Activated T-cell treated with anti-CD3 and anti-CD28 coated beads, Interleukin-2, amount 50 U/mL, for 72 hours (primary cell): ENCODE data around the gene NGDN. TPM values are rescaled to one million over a fixed set of nuclear protein-coding genes. Genes with fewer than 3 reads are reported as not detected.
"Not testable (repeated sequence)": the region's sequence is repeated elsewhere in the genome, so short reads cannot be mapped to it uniquely, and the experiment has no call there.

Experiments
- ATAC-seq, 2 donors: fragments of 150-1000 bp; cut with Tn5 transposase; replicated peaks in 1 of 2; 2 replicates each; pipeline ENCODE4 v1.10.0; 2021; ENCODE audit warnings: moderate library complexity in 2 of 2, mild to moderate bottlenecking in 1 of 2
- DNase-seq, 2 donors: peaks; one replicate each; pipeline ENCODE4 v3.0.0; 2021 to 2022; ENCODE audit warnings: mixed read lengths in 1 of 2
- H3K27ac Mint-ChIP-seq: one replicate; pipeline ENCODE4 v1.8.0; 2022; ENCODE audit warnings: mild to moderate bottlenecking, moderate library complexity, mixed read lengths
- H3K27me3 Mint-ChIP-seq: one replicate; pipeline ENCODE4 v1.8.0; 2022; ENCODE audit warnings: low read depth, mixed read lengths
- H3K36me3 Mint-ChIP-seq, 2 donors: one replicate each; pipeline ENCODE4 v1.8.0; 2022; ENCODE audit warnings: mixed read lengths in 2 of 2, mild to moderate bottlenecking in 1 of 2; ENCODE audit not compliant: insufficient read depth in 2 of 2
- H3K4me1 Mint-ChIP-seq: one replicate; pipeline ENCODE4 v1.8.0; 2022; ENCODE audit warnings: low read depth, mixed read lengths
- H3K4me3 Mint-ChIP-seq, 2 donors: one replicate each; pipeline ENCODE4 v1.8.0; 2022; ENCODE audit warnings: mild to moderate bottlenecking in 2 of 2, mixed read lengths in 2 of 2, moderate library complexity in 2 of 2
- H3K9me3 Mint-ChIP-seq, 2 donors: one replicate each; pipeline ENCODE4 v1.8.0; 2022; ENCODE audit warnings: mixed read lengths in 2 of 2
- total RNA-seq, 2 donors: library from RNA; stranded (reverse); gene quantifications; one replicate each; pipeline ENCODE4 v1.2.3, GENCODE V29; 2022

The NGDN gene, protein sequence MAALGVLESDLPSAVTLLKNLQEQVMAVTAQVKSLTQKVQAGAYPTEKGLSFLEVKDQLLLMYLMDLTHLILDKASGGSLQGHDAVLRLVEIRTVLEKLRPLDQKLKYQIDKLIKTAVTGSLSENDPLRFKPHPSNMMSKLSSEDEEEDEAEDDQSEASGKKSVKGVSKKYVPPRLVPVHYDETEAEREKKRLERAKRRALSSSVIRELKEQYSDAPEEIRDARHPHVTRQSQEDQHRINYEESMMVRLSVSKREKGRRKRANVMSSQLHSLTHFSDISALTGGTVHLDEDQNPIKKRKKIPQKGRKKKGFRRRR
- 10 to 100 TPM; 71.0 to 77.6 TPM for total RNA-seq

DNA sequence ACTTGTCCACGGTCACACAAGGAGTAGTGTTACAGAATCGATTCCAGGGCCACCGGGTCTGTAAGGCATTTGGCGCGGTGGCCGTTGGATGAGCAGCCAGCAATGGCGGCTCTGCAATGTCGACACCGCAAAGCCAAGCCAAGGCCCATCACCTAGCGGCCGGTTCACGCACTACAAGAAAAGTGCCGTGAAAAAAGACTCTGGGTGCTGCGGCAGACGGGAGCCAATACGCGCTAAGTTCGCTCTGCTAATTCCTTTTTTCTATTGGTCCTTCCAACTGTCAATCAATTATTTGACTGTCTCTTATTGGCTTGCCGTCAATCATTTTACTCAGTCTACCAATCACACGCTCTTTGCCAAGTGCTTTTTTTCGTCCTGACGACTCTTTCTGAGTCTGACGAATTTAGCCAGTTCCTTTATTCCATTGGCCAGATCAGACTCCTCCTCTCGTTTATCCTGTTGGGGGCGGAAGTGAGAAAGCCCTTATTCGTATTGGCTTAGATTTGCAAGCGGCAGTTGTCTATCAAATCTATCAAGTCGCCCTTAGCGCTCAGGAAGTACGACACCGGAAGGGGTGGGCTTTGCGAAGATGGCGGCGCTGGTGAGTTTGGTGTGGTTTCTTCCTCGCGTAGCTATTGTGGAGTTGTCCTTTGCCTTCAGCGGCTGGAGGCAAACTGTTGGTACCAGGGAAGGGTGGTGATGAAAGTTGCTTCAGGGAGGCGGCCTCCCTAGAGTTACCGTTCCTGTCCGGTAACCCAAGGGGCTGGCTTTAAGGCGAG, at the start of gene NGDN:
Gene NGDN (plus strand): TSS at position 577 of the 779 bp plus-strand sequence. CDS start 13 bp downstream, at position 590.
- Mint-ChIP-seq H3K4me3 (no peak within 1 kb of the TSS), H3K27ac (peak within 1 kb of the TSS; percentile 83), H3K27me3 (no peaks in the 10 kb centered on the region), H3K36me3 (peaks cover under 1 to 19% of the 10 kb centered on the region in 2 donors), H3K4me1 (peaks cover 11% of the 10 kb centered on the region), H3K9me3 (no peaks in the 10 kb centered on the region)
- peak; percentile 90 to 92 for DNase-seq
- ATAC-seq = peak; percentile 94 to 95

DNA sequence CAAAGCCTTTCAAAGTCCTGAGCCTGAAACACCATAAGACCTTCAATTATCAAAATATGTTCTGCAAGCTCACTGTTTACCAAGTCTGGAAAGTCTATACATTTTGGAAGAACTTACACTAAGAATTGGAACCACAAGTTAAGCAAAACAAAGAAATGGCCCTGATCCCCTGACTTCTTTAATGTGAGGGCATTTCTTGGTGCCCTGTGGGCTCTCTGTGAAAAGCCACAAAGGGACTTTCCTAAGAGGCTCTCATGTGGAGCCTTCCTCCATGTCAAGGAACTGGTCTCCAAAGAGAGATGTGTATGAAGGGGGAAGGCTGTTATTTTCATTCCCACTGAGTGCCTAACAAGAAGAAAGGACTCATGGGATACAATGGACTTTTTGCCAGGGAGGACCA, 47.9 kb upstream of the NGDN start:
- DNase-seq (peak; percentile 44 to 53), ATAC-seq (peak; percentile 94 to 95)
- Mint-ChIP-seq H3K9me3 (no peaks in the 10 kb centered on the region), H3K4me1 (peaks cover 16% of the 10 kb centered on the region), H3K36me3 (no peaks in the 10 kb centered on the region), H3K27me3 (no peaks in the 10 kb centered on the region), H3K27ac (peak overlapping the region; percentile 43), H3K4me3 (peak overlapping the region; percentile 4 to 54)

DNA sequence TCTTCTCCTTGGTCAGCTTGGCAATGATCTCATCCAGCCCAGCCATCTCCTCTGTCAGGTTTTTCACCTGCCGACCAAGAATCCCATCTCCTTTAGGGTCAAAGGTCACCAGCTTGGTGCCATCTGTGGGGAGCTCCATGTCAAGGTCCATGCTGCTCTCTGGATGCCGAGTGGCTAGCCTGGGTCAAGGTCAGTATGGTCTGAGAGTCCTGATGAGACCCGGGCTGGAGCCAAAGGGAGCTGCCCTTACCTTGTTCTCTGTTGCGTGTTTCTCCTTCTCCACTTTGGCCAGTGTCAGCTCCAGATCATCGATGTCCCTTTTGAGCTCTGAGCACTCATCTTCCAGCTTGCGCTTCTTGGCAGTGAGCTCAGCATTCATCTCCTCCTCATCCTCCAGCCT, 45.8 kb upstream of the NGDN start:
- Mint-ChIP-seq H3K27ac (no peak overlapping the region), H3K36me3 (no peaks in the 10 kb centered on the region), H3K4me1 (peaks cover 16% of the 10 kb centered on the region), H3K9me3 (no peaks in the 10 kb centered on the region), H3K4me3 (no peak overlapping the region), H3K27me3 (no peaks in the 10 kb centered on the region)
- no peak for ATAC-seq
- no peak for DNase-seq

DNA sequence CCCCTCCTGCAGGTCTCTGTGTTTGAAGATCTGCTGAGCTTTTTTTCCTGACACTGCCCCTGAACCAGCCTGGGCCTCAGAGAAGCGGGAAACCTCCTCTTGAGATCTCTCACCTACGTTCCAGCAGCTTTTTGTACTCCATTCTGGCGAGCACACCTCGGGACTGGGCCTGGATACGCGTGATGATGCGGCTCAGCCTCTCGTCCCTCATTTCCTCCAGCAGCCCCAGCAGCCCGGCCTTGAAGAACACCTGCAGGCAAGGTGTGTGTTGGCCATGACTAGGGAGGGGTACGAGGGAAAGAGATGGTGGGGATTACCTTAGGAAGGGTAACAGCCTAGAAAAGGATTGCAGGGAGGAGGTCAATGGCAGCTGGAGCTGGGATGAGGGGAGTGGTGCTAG, 44.3 kb upstream of the NGDN start:
- DNase-seq (no peak), ATAC-seq (no peak)
- no peak overlapping the region for H3K4me3 Mint-ChIP-seq
- no peaks in the 10 kb centered on the region for H3K27me3 Mint-ChIP-seq
- no peaks in the 10 kb centered on the region for H3K36me3 Mint-ChIP-seq
- H3K9me3 Mint-ChIP-seq = no peaks in the 10 kb centered on the region
- no peak overlapping the region for H3K27ac Mint-ChIP-seq
- H3K4me1 Mint-ChIP-seq = peaks cover 16% of the 10 kb centered on the region

DNA sequence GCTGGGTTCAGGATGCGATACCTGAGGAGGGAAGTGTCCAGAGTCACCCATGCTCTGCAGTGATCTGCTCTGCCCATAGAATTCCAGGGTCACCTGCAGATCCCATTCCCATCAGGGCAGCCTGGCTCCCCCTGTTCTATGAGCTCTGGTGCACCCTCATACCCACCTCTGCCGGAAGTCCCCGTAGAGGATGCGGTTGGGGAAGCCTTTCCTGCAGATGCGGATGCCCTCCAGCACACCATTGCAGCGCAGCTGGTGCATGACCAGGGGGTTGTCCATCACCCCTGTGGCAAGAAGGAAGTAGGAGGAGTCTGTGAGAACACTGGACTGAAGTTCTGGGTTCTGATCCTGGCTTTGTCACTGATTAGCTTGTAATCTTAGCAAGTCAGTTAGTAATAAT, 43.7 kb upstream of the NGDN start:
- peaks cover 14% of the 10 kb centered on the region for H3K4me1 Mint-ChIP-seq
- H3K27me3 Mint-ChIP-seq, H3K9me3 Mint-ChIP-seq, DNase-seq, ATAC-seq, H3K4me3 Mint-ChIP-seq, H3K27ac Mint-ChIP-seq, H3K36me3 Mint-ChIP-seq: not testable (repeated sequence)

DNA sequence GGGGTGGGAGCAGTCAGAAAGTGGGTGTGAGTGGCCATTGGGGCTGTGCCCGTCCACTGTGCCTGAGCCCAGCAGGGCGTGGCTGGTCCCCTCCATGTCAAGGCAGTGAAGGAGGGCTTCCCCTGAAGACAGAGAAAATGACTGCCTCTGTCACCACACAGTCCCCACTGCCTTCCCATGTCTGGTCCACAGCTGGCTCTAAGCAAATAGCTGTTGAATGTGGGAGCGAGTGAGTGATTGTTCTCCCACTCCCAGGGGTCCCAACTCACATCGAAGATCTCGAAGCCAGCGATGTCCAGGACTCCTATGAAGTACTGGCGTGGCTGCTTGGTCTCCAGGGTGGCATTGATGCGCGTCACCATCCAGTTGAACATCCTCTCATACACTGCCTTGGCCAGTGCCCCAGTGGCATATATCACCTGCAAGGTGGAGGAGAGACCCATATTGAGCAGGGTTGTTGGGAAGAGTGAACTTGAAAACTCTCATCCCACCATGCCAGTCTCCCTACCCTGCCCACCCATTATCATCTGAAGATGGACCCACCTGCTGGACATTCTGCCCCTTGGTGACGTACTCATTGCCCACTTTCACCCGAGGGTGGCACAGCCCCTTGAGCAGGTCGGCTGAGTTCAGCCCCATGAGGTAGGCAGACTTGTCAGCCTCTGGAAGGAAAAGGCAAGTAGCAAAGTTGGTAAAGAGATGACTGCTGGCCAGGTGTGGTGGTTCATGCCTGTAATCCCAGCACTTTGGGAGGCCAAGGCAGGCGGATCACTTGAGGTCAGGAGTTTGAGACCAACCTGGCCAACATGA, 40.6 kb upstream of the NGDN start:
- no peaks in the 10 kb centered on the region for H3K36me3 Mint-ChIP-seq
- H3K4me3 Mint-ChIP-seq = no peak overlapping the region
- no peak for DNase-seq

DNA sequence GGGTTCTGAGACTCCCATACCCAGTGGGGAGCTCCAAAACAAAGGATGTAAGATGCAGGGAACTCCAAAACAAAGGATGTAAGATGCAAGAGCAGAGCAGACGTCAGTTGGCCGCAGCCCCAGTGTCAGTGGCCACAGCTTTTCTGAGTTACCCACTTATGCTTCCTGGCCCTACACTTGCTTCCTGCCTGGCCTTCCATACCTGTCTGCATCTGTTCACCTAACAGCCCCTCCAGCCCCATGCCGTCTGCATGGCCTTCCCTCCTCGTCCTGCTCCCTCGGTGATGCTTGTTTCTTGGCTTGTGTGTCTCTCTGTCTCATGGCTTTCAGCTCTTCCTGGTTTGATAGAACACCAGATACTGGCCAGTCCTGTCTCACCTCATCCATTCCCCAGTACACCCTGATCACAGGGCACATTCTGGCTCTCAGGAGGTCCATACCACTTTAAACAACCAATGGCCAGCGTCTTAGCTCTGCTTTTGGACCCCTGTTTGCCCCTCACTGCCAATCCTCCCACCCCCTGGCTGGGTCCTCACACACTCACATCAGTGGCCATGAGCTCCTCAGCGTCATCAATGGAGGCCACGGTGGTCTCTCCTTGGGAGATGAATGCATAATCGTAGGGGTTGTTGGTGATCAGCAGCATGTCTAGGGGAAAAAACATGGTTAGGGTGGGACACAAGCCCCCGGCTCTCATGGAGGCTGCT, 39.3 kb upstream of the NGDN start:
- H3K4me1 Mint-ChIP-seq = no peaks in the 10 kb centered on the region
- no peak overlapping the region for H3K27ac Mint-ChIP-seq
- H3K36me3 Mint-ChIP-seq = no peaks in the 10 kb centered on the region

More for the DNA sequence above, 40.6 kb upstream of the NGDN start:
- Mint-ChIP-seq H3K27me3 (no peaks in the 10 kb centered on the region), H3K27ac (no peak overlapping the region), H3K9me3 (no peaks in the 10 kb centered on the region), H3K4me1 (no peaks in the 10 kb centered on the region)
- ATAC-seq = no peak

DNA sequence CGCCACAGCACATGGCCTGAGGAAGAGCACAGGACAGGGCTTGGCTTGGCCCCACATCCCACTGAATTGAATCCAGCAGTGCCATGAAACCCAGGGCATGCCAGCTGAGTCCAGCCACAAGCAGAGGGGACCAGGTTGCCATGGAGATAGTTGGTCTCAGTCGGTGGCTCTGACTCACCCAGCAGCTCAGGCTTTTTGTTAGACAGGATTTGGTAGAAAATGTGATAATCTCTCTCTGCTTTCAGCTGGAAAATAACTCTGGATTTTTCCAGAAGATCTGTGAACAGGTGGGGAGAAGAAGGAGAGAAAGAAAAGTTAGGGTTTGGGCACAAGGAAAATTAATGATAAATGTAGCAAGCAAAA, 38.8 kb upstream of the NGDN start:
- Mint-ChIP-seq H3K9me3 (no peaks in the 10 kb centered on the region), H3K4me1 (no peaks in the 10 kb centered on the region), H3K27me3 (peaks cover 11% of the 10 kb centered on the region), H3K4me3 (no peak overlapping the region), H3K36me3 (no peaks in the 10 kb centered on the region), H3K27ac (no peak overlapping the region)
- ATAC-seq (no peak), DNase-seq (no peak)

More for the DNA sequence above, 39.3 kb upstream of the NGDN start:
- DNase-seq (no peak), ATAC-seq (no peak)
- Mint-ChIP-seq H3K4me3 (no peak overlapping the region), H3K27me3 (peaks cover 11% of the 10 kb centered on the region), H3K9me3 (no peaks in the 10 kb centered on the region)

DNA sequence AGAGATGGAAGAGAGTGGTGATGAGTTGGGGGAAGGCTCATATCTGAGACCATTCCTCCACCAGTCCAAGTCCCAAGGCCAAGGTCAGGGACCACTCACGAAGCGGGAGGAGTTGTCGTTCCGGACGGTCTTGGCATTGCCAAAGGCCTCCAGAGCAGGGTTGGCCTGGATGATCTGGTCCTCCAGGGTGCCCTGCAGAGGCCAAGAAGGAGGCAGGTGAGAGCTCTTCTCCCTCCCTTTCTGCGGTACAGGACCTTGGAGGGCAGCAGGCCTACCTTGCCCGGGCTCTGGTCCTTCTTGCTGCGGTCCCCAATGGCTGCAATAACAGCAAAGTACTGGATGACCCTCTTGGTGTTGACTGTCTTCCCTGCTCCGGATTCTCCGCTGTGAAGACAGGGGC, 38.0 kb upstream of the NGDN start:
- no peak overlapping the region for H3K4me3 Mint-ChIP-seq
- peaks cover 11% of the 10 kb centered on the region for H3K27me3 Mint-ChIP-seq
- ATAC-seq = no peak
- no peaks in the 10 kb centered on the region for H3K9me3 Mint-ChIP-seq
- no peak for DNase-seq
- H3K27ac Mint-ChIP-seq = no peak overlapping the region
- no peaks in the 10 kb centered on the region for H3K36me3 Mint-ChIP-seq
- no peaks in the 10 kb centered on the region for H3K4me1 Mint-ChIP-seq

DNA sequence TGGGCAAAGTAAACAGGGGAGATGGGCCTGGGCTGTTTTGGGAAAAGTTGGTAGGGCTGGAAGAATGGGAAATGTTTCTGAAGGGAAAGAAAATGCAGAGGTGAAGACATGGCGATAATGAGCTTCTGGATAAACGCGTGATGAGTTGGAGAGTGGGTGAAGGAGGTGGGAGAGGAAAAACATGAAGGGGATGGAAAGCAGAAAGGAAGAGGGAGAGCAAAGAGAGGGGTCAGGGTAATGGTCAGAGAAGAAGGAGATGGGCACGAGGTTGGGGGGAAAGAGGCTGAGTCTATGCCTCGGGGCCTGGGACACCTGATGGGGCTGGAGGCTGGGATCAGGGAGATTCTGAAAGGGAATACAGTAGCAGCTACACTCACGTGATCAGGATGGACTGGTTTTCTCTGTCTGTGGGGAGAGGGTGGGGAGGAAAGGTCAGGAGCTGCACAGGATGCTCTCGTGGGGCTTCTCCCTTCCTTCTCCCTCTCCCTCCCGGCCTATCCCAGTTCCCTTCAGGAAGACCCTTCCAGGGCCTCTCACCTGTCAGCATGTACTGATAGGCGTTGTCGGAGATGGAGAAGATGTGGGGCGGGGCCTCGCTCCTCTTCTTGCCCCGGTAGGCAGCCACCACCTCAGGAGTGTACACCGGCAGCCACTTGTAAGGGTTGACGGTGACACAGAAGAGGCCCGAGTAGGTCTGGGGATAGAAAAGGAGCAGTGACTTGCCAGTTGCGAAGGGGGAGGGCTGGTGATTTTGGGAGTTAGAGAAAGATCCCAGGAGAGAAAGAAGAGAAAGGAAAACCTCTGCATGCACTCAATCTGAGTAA, 37.2 kb upstream of the NGDN start:
- no peaks in the 10 kb centered on the region for H3K36me3 Mint-ChIP-seq
- no peak overlapping the region for H3K4me3 Mint-ChIP-seq
- no peak for DNase-seq
- ATAC-seq = no peak
- H3K27ac Mint-ChIP-seq = no peak overlapping the region
- H3K4me1 Mint-ChIP-seq = no peaks in the 10 kb centered on the region
- peaks cover 11% of the 10 kb centered on the region for H3K27me3 Mint-ChIP-seq
- no peaks in the 10 kb centered on the region for H3K9me3 Mint-ChIP-seq

DNA sequence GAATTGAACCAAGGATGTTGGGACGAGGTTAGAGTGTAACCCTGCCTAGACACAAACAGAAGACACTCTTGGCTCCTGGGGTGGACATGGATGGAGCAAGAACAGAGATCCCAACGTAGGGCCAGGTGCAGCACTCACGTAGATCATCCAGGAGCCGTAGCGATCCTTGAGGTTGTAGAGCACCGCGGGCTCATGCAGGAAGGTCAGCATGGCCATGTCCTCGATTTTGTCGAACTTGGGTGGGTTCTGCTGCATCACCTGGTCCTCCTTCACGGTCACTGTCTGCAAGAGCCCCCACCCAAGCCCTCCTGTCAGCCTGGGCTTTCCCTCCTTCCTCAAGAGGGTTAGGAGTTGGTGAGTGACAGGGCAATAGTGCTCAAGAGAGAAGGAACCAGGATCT, 36.6 kb upstream of the NGDN start:
- H3K27ac Mint-ChIP-seq = no peak overlapping the region
- no peaks in the 10 kb centered on the region for H3K36me3 Mint-ChIP-seq
- H3K27me3 Mint-ChIP-seq = peaks cover 11% of the 10 kb centered on the region
- DNase-seq (no peak), ATAC-seq (no peak)
- no peak overlapping the region for H3K4me3 Mint-ChIP-seq
- no peaks in the 10 kb centered on the region for H3K4me1 Mint-ChIP-seq
- no peaks in the 10 kb centered on the region for H3K9me3 Mint-ChIP-seq

DNA sequence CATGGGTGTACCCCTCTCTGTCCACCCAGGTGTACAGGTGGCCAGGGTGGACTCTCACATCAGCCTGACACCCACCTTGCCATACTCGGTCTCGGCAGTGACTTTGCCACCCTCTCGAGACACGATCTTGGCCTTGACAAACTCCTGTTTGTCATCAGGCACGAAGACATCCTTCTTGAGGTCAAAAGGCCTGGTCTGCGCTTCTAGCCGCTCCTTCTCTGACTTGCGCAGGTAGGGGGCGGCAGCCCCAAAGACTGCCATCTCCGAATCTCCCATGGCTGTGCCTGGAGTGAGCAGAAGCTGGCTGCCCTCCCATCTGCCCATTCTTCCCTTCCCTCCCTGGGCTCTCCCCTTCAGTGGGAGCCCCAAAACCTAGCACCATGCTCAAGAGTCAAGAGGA, 36.0 kb upstream of the NGDN start:
- Mint-ChIP-seq H3K27ac (no peak overlapping the region), H3K9me3 (no peaks in the 10 kb centered on the region), H3K4me1 (no peaks in the 10 kb centered on the region), H3K27me3 (peaks cover 11% of the 10 kb centered on the region), H3K36me3 (no peaks in the 10 kb centered on the region), H3K4me3 (no peak overlapping the region)
- ATAC-seq = no peak
- no peak for DNase-seq
